Dermis microvascular lymphatic vessel endothelial cell (primary cell): ENCODE results near the gene ZNF775. TPM values are rescaled to one million over a fixed set of nuclear protein-coding genes. Genes with fewer than 3 reads are reported as not detected.

Source experiments
- DNase-seq, 2 donors: peaks; one replicate each; pipeline versions ENCODE4 v3.0.0 to v3.0.0-alpha.2; 2010; ENCODE audit warnings: low read depth in 2 of 2
- total RNA-seq: library from RNA; depleted of rRNA; stranded (reverse); fragments of >200 nt; gene quantifications from 2 replicates; pipeline ENCODE4 v1.2.1, GENCODE V29; 2014

Gene ZNF775
- total RNA-seq, 1 donor from 2014 or later = 4.7 TPM

GRCh38 chr7:150439967-150440366 lies 60.8 kb downstream of the ZNF775 start:
- no peak for DNase-seq

DNA sequence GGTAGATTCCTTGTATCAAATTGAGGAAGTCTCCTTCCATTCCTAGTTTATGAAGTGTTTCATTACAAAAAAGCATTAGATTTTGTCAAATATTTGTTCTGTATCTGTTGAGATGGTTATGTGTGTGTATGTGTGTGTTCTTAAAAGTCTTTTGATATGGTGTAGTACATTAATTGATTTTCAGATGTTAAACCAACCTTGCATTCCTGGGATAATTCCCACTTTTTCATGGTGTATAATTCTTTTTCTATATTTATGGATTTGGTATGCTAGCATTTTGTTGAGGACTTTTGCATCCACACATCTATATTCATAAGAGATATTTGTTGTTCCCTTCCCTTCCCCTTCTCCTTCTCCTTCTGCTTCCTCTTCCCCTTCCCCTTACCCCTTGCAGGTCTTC lies 62.4 kb downstream of the ZNF775 start:
- no peak for DNase-seq

DNA sequence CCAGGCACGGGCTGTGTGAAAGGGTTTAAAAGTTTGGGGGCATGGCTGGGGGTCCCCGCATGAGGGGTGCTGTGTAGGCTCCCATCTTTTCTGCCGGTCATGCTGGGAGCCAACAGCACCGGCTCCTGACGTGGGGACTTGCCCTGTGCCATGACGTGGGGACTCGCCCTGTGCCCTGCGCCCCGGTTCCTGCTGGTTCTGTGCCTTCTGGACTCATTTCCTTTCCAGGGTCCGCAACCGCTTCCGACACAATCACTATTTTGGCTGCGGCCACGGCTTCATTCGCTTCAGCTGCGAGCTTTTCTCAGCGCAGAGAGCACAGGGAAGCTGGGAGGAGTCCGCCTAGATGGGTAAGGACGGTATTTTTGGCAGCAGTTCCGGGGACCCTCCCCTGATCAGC lies 63.7 kb downstream of the ZNF775 start:
- DNase-seq = no peak

DNA sequence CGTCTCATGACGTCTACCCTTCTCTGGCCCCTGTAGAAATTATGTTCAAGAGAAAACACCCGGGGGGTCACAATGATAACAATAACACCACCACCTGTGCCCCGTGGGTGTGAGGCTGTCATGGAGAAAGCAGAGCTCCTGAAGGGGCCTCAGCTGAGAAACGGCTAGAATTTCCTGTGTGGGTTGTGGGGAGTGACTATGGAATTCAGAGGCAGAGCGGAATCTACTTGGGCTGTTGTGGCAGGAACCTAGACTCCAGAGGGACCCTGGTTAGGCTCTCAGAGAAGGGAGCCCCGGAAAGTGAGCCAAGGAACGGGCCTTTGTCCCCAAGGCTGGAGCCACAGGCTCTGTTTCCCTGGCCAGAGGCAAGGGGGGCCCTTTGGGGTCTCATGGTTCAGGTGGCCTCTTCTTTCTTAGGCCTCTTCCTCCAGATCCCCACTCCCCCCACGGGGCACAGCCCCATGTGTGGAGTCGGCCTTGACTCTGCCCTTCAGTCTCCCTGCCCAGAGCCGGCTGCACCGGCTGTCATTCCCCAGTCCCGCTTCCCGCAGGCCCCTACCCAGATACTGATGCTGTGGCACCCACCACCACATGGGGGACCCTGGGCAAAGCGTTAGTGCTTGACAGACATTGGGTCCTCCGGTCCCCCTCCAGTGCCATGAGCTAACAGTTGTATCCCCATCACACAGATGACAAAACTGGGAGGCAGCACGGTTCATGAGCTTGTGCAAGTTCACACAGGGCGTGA lies 64.8 kb downstream of the ZNF775 start:
- DNase-seq = no peak

GRCh38 chr7:150444674-150445365 lies 65.7 kb downstream of the ZNF775 start:
- DNase-seq = no peak

DNA sequence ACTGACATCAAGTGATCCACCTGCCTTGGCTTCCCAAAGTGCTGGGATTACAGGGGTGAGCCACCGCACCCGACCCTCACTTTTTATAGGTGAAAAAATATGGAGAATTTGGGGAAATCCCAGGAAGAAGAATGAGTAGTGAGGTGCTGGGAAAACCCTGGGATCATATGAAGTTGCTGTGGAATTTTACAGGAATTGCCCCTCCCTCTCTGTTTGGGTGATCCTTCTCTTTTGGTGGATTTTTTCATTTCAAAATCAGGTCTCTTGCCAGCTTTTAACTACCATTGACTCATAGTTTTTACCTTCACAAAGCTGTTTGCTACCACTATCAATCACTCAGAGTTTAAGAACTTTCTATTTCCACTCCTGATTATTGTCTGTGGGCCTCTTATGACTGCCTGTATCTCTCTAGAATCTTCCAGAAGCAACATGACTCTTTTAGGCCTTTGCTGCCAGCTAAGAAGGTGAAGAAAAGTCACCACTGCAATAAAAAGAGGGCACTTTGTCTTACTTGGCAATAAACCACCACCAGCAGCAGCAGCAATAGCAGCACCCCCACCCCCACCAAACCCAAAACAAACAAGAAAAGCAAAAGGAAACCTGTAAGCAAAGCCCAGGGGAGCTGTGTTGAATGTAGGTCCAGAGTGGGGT lies 67.3 kb downstream of the ZNF775 start:
- peak; percentile 67 to 75 for DNase-seq

Other genes starting within 250 kb of the ZNF775 start
- 3.7 and 4.8 TPM in 2 replicates for gene LRRC61, start 56.0 kb upstream of the ZNF775 start, total RNA-seq
- 4.7 and 7.1 TPM in 2 replicates for gene ACTR3C, start 55.8 kb upstream of the ZNF775 start, total RNA-seq
- 0.51 and 1.8 TPM in 2 replicates for gene RARRES2, start 37.7 kb upstream of the ZNF775 start, total RNA-seq
- gene REPIN1, start 10.5 kb upstream of the ZNF775 start, total RNA-seq = 46.6 and 60.3 TPM in 2 replicates
- 103 and 157 TPM in 2 replicates for gene GIMAP8, start 71.3 kb downstream of the ZNF775 start, total RNA-seq
- 64.4 and 108 TPM in 2 replicates for gene GIMAP7, start 135.5 kb downstream of the ZNF775 start, total RNA-seq
- 169 and 262 TPM in 2 replicates for gene GIMAP4, start 188.1 kb downstream of the ZNF775 start, total RNA-seq